GM12878 (cell line): ENCODE measurements around the gene NUDT6.

ENCODE experiments used
- TARDBP ChIP-seq: IDR thresholded peaks from 2 replicates; pipeline ENCODE4 v1.6.1; 2016; ENCODE audit warnings: borderline replicate concordance
- TCF12 ChIP-seq: IDR thresholded peaks from 2 replicates; pipeline ENCODE4 v1.6.1; 2011; ENCODE audit warnings: low read depth, mild to moderate bottlenecking, low read length
- TF ChIP-seq, protein P1 (sequence below), 3 experiments: IDR thresholded peaks in 2 of 3; conservative IDR thresholded peaks in 1 of 3; 2 replicates each; pipeline ENCODE4 v1.5.1; 2011; ENCODE audit warnings: low read depth in 3 of 3, low read length in 3 of 3, mild to moderate bottlenecking in 3 of 3, control low read depth in 2 of 3, moderate library complexity in 2 of 3, inconsistent platforms in 1 of 3, mixed read lengths in 1 of 3; ENCODE audit not compliant: control insufficient read depth in 2 of 3, insufficient read depth in 1 of 3; ENCODE audit errors: extremely low read depth in 1 of 3
- TF ChIP-seq, protein P2 (sequence below): IDR thresholded peaks from 2 replicates; pipeline ENCODE4 v1.6.1; 2012; ENCODE audit warnings: improper control_type of control experiment, low read depth, low read length; ENCODE audit not compliant: insufficient replicate concordance

DNA sequence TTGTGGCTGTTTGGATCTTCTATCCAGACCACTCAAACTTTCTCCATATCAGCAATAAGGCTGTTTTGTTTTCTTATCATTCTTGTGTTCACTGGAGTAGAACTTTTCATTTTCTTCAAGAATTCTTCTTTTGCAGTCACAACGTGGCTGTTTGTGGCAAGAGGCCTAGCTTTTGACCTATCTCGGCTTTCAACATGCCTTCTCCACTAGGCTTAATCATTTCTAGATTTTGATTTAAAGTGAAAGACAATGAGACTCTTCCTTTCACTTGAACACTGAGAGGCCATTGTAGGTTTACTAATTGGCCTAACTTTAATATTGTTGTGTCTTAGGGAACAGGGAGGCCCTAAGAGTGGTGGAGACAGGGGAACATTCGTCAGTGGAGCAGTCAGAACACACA, 76.6 kb downstream of the NUDT6 start:
- TF ChIP-seq, protein P1, sequence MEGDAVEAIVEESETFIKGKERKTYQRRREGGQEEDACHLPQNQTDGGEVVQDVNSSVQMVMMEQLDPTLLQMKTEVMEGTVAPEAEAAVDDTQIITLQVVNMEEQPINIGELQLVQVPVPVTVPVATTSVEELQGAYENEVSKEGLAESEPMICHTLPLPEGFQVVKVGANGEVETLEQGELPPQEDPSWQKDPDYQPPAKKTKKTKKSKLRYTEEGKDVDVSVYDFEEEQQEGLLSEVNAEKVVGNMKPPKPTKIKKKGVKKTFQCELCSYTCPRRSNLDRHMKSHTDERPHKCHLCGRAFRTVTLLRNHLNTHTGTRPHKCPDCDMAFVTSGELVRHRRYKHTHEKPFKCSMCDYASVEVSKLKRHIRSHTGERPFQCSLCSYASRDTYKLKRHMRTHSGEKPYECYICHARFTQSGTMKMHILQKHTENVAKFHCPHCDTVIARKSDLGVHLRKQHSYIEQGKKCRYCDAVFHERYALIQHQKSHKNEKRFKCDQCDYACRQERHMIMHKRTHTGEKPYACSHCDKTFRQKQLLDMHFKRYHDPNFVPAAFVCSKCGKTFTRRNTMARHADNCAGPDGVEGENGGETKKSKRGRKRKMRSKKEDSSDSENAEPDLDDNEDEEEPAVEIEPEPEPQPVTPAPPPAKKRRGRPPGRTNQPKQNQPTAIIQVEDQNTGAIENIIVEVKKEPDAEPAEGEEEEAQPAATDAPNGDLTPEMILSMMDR (IDR thresholded peaks at IDR 0.05 in 2 of 3, conservative IDR thresholded peaks at IDR 0.05 in 1 of 3; ENCODE audit: control insufficient read depth in 2 of 3, extremely low read depth in 1 of 3, insufficient read depth in 1 of 3, low read depth in 3 of 3, low read length in 3 of 3), result no peak
- TF ChIP-seq TCF12 (no peak), TARDBP (no peak)
- TF ChIP-seq, protein P2, sequence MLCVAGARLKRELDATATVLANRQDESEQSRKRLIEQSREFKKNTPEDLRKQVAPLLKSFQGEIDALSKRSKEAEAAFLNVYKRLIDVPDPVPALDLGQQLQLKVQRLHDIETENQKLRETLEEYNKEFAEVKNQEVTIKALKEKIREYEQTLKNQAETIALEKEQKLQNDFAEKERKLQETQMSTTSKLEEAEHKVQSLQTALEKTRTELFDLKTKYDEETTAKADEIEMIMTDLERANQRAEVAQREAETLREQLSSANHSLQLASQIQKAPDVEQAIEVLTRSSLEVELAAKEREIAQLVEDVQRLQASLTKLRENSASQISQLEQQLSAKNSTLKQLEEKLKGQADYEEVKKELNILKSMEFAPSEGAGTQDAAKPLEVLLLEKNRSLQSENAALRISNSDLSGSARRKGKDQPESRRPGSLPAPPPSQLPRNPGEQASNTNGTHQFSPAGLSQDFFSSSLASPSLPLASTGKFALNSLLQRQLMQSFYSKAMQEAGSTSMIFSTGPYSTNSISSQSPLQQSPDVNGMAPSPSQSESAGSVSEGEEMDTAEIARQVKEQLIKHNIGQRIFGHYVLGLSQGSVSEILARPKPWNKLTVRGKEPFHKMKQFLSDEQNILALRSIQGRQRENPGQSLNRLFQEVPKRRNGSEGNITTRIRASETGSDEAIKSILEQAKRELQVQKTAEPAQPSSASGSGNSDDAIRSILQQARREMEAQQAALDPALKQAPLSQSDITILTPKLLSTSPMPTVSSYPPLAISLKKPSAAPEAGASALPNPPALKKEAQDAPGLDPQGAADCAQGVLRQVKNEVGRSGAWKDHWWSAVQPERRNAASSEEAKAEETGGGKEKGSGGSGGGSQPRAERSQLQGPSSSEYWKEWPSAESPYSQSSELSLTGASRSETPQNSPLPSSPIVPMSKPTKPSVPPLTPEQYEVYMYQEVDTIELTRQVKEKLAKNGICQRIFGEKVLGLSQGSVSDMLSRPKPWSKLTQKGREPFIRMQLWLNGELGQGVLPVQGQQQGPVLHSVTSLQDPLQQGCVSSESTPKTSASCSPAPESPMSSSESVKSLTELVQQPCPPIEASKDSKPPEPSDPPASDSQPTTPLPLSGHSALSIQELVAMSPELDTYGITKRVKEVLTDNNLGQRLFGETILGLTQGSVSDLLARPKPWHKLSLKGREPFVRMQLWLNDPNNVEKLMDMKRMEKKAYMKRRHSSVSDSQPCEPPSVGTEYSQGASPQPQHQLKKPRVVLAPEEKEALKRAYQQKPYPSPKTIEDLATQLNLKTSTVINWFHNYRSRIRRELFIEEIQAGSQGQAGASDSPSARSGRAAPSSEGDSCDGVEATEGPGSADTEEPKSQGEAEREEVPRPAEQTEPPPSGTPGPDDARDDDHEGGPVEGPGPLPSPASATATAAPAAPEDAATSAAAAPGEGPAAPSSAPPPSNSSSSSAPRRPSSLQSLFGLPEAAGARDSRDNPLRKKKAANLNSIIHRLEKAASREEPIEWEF, result no peak
